Keratinocyte (primary cell): ENCODE data around the gene SLC3A2.

Experiments used
- CTCF ChIP-seq, 3 experiments: IDR thresholded peaks in 1 of 3; conservative IDR thresholded peaks in 1 of 3; optimal IDR thresholded peaks in 1 of 3; 2 replicates in 2 of 3; 3 replicates in 1 of 3; pipeline versions ENCODE3 to v1.5.1; 2011; ENCODE audit warnings: low read length in 3 of 3, mild to moderate bottlenecking in 3 of 3, moderate library complexity in 2 of 3, control low read depth in 1 of 3, inconsistent platforms in 1 of 3; ENCODE audit not compliant: insufficient read depth in 2 of 3; ENCODE audit errors: extremely low read depth in 1 of 3
- EZH2 ChIP-seq: IDR thresholded peaks from one replicate; pipeline ENCODE4 v1.6.1; 2012; ENCODE audit warnings: inconsistent platforms, mild to moderate bottlenecking, low read length, moderate library complexity

GRCh38 chr11:62919898-62920640 is 39.4 kb downstream of the SLC3A2 start:
- no peak for TF ChIP-seq CTCF (optimal IDR thresholded peaks at IDR 0.05 in 1 of 3, IDR thresholded peaks at IDR 0.05 in 1 of 3, conservative IDR thresholded peaks at IDR 0.05 in 1 of 3; ENCODE audit: extremely low read depth in 1 of 3, insufficient read depth in 2 of 3, low read length in 3 of 3)
- TF ChIP-seq EZH2 = no peak
